ENCODE data around the gene PDCL2. TPM values are rescaled to one million over a fixed set of nuclear protein-coding genes. Genes with fewer than 3 reads are reported as not detected.
"Not testable (repeated sequence)": the region's sequence is repeated elsewhere in the genome, so short reads cannot be mapped to it uniquely, and the experiment has no call there.

The PDCL2 gene
- polyA plus RNA-seq, 3 donors, result not detected

GRCh38 chr4:55588160-55588559, 3.9 kb downstream of the PDCL2 start:
- H3K9me3 Mint-ChIP-seq, result peaks cover 9 to 22% (median 13%) of the 10 kb centered on the region in 7 donors
- Histone ChIP-seq H3K4me3 (replicated peaks in 1 of 3; ENCODE audit: low read depth in 2 of 3, low read length in 3 of 3) (no peak overlapping the region), H3K79me2 (ENCODE audit: insufficient read depth, low read length) (no peaks in the 10 kb centered on the region), H3K9ac (ENCODE audit: insufficient read depth, low read length, poor library complexity, severe bottlenecking) (no peak overlapping the region), H2AFZ (ENCODE audit: insufficient read depth, low read depth, low read length, poor library complexity, severe bottlenecking) (no peak overlapping the region), H3K27me3 (ENCODE audit: control insufficient read depth in 2 of 2, insufficient read depth in 2 of 2, low read length in 2 of 2) (no peaks in the 10 kb centered on the region), H3K4me1 (ENCODE audit: control insufficient read depth in 1 of 2, insufficient read depth in 2 of 2, low read length in 2 of 2) (no peaks in the 10 kb centered on the region), H3K36me3 (replicated peaks in 1 of 2; ENCODE audit: control insufficient read depth in 1 of 2, insufficient read depth in 2 of 2, low read length in 2 of 2) (no peaks in the 10 kb centered on the region), H3K27ac (ENCODE audit: low read depth in 1 of 2, low read length in 2 of 2) (no peak overlapping the region), H3K4me2 (replicated peaks; ENCODE audit: extremely low read depth, low read length, poor library complexity, severe bottlenecking) (no peak overlapping the region), H4K20me1 (ENCODE audit: insufficient read depth, low read length) (no peaks in the 10 kb centered on the region), H3K9me3 (replicated peaks in 1 of 2; ENCODE audit: control insufficient read depth in 1 of 2, insufficient read depth in 1 of 2, low read length in 2 of 2) (peaks cover 3 to 12% of the 10 kb centered on the region in 2 donors)
- no peak overlapping the region for H3K27ac Mint-ChIP-seq
- H3K36me3 Mint-ChIP-seq, result no peaks in the 10 kb centered on the region
- no peaks in the 10 kb centered on the region for H3K4me1 Mint-ChIP-seq
- DNase-seq, result no peak
- no peak for TF ChIP-seq CTCF (IDR thresholded peaks at IDR 0.05)
- WGBS (ENCODE audit: insufficient coverage), result 100% methylated on average over 2 of the region's 2 CpGs
- intact Hi-C loops (cut with micrococcal nuclease), result no loop called here
- H3K4me3 Mint-ChIP-seq, result no peak overlapping the region
- H3K27me3 Mint-ChIP-seq (ENCODE audit: low read depth in 3 of 3), result peaks cover 0 to 6% (median 5%) of the 10 kb centered on the region in 3 donors

- H3K9ac ChIP-seq (ENCODE audit: insufficient read depth, low read length, poor library complexity, severe bottlenecking); H3K4me3 ChIP-seq (replicated peaks in 1 of 3; ENCODE audit: low read depth in 2 of 3, low read length in 3 of 3); H3K9me3 ChIP-seq (replicated peaks in 1 of 2; ENCODE audit: control insufficient read depth in 1 of 2, insufficient read depth in 1 of 2, low read length in 2 of 2); H3K27me3 Mint-ChIP-seq (ENCODE audit: low read depth in 3 of 3); H3K27me3 ChIP-seq (ENCODE audit: control insufficient read depth in 2 of 2, insufficient read depth in 2 of 2, low read length in 2 of 2); H3K4me1 Mint-ChIP-seq; H3K4me2 ChIP-seq (replicated peaks; ENCODE audit: extremely low read depth, low read length, poor library complexity, severe bottlenecking); H3K36me3 ChIP-seq (replicated peaks in 1 of 2; ENCODE audit: control insufficient read depth in 1 of 2, insufficient read depth in 2 of 2, low read length in 2 of 2); intact Hi-C loops (cut with micrococcal nuclease); H3K27ac ChIP-seq (ENCODE audit: low read depth in 1 of 2, low read length in 2 of 2); H3K79me2 ChIP-seq (ENCODE audit: insufficient read depth, low read length); H3K27ac Mint-ChIP-seq; H4K20me1 ChIP-seq (ENCODE audit: insufficient read depth, low read length); H3K36me3 Mint-ChIP-seq; DNase-seq; H3K4me3 Mint-ChIP-seq; H2AFZ ChIP-seq (ENCODE audit: insufficient read depth, low read depth, low read length, poor library complexity, severe bottlenecking): not testable (repeated sequence)
- WGBS (ENCODE audit: insufficient coverage), result no CpG with 5 or more reads among the region's 2 CpGs
- peaks cover 10 to 16% of the 10 kb centered on the region in 2 donors for H3K4me1 ChIP-seq (ENCODE audit: control insufficient read depth in 1 of 2, insufficient read depth in 2 of 2, low read length in 2 of 2)
- peaks cover 3 to 15% (median 9%) of the 10 kb centered on the region in 7 donors for H3K9me3 Mint-ChIP-seq
Measured at GRCh38 chr4:55582773-55583172, 9.3 kb downstream of the PDCL2 start.

Data from CD14-positive monocyte (primary cell).